HCT116 (cell line): ENCODE results near the gene CFAP99. TPM values are rescaled to one million over a fixed set of nuclear protein-coding genes. Genes with fewer than 3 reads are reported as not detected.

Experiments
- ATAC-seq: fragments of 200-7000 bp; cut with Tn5 transposase; 2 replicates; pipeline ENCODE4 v1.9.1; 2020; ENCODE audit warnings: mild to moderate bottlenecking, moderate library complexity
- Bru-seq: library from RNA; stranded (reverse); fragments of 400-500 nt; gene quantifications from one replicate; lab custom pipeline; 2021; lab: Mats Ljungman, UMichigan
- BruChase-seq, 2 experiments: library from RNA; stranded (reverse); fragments of 400-500 nt; gene quantifications; one replicate each; lab custom pipeline; 2021; lab: Mats Ljungman, UMichigan
- BruUV-seq: library from RNA; stranded (reverse); fragments of 400-500 nt; replicated peaks from 2 replicates; lab custom pipeline; 2021; lab: Mats Ljungman, UMichigan
- CTCF ChIA-PET: fragments of 300-600 bp; sonication (Branson Sonifier 250); formaldehyde crosslinking; loops from one replicate; lab custom pipeline; 2021; ENCODE audit warnings: antibody characterized with exemption; lab: Charles Lee
- POLR2A ChIA-PET: fragments of 300-600, 350-600 bp; sonication (Branson Sonifier 250); formaldehyde crosslinking; loops from one replicate; lab custom pipeline; 2021; ENCODE audit warnings: antibody characterized with exemption; lab: Charles Lee
- RAD21 ChIA-PET, 2 experiments: fragments of 300-600 bp; sonication (Branson Sonifier 250); formaldehyde crosslinking; loops; one replicate each; lab custom pipeline; 2023; ENCODE audit warnings: low total read pairs in 2 of 2; ENCODE audit not compliant: uncharacterized antibody in 2 of 2, unreplicated experiment in 2 of 2, low non-redundant PET in 1 of 2; lab: Charles Lee
- DNase-seq: peaks from one replicate; pipeline ENCODE4 v3.0.0-alpha.2; 2010; ENCODE audit warnings: low read depth, low spot score
- H2AFZ ChIP-seq: fragments of 200-600 bp; shearing (Covaris generic), sonication (generic); 2 replicates; pipeline ENCODE4 v1.6.1; 2017; ENCODE audit warnings: low read depth, mixed run types, mixed read lengths, antibody characterized with exemption, low read length; ENCODE audit not compliant: poor library complexity, severe bottlenecking
- H3K27ac ChIP-seq: 2 replicates; pipeline ENCODE4 v1.5.1; 2012; ENCODE audit warnings: low read depth, low read length
- H3K27me3 ChIP-seq: fragments of 200-600 bp; sonication (generic); 2 replicates; pipeline ENCODE4 v1.6.1; 2016; ENCODE audit warnings: mixed run types, low read length, mixed read lengths; ENCODE audit not compliant: insufficient read depth
- H3K36me3 ChIP-seq, 2 experiments: fragments of 200-500 bp in 1 of 2; fragments of 200-600 bp in 1 of 2; sonication (Bioruptor generic) in 1 of 2; sonication (generic) in 1 of 2; 2 replicates each; pipeline versions ENCODE4 v1.5.1 to v1.6.1; 2014 to 2016; ENCODE audit warnings: low read length in 2 of 2, inconsistent platforms in 1 of 2, mixed read lengths in 1 of 2, mixed run types in 1 of 2; ENCODE audit not compliant: insufficient read depth in 2 of 2, control insufficient read depth in 1 of 2
- H3K4me1 ChIP-seq, 2 experiments: fragments of 200-600 bp in 1 of 2; sonication (generic) in 1 of 2; 2 replicates each; pipeline versions ENCODE4 v1.5.1 to v1.6.1; 2012 to 2017; ENCODE audit warnings: low read length in 2 of 2, inconsistent platforms in 1 of 2, mild to moderate bottlenecking in 1 of 2, mixed read lengths in 1 of 2, mixed run types in 1 of 2, moderate library complexity in 1 of 2; ENCODE audit not compliant: insufficient read depth in 2 of 2, control insufficient read depth in 1 of 2
- H3K4me2 ChIP-seq: fragments of 200-600 bp; sonication (generic); 2 replicates; pipeline ENCODE4 v1.6.1; 2017; ENCODE audit warnings: mixed run types, low read length, mixed read lengths
- H3K4me3 ChIP-seq, 2 experiments: fragments of 200-600 bp in 1 of 2; sonication (generic) in 1 of 2; replicated peaks in 1 of 2; 2 replicates each; pipeline ENCODE4 v1.5.1; 2011 to 2016; ENCODE audit warnings: low read length in 2 of 2, control low read depth in 1 of 2, low read depth in 1 of 2, mild to moderate bottlenecking in 1 of 2, mixed read lengths in 1 of 2, mixed run types in 1 of 2
- H3K79me2 ChIP-seq: fragments of 200-600 bp; sonication (generic); 2 replicates; pipeline ENCODE4 v1.6.1; 2017; ENCODE audit warnings: mild to moderate bottlenecking, mixed run types, low read length, moderate library complexity, mixed read lengths; ENCODE audit not compliant: insufficient read depth
- H3K9ac ChIP-seq: fragments of 200-600 bp; sonication (generic); 2 replicates; pipeline ENCODE4 v1.6.1; 2016; ENCODE audit warnings: low read length, mixed read lengths
- H3K9me2 ChIP-seq: fragments of 200-600 bp; sonication (generic), shearing (Covaris generic); 2 replicates; pipeline ENCODE4 v1.6.1; 2017; ENCODE audit warnings: mixed run types, mild to moderate bottlenecking, moderate library complexity; ENCODE audit not compliant: insufficient read depth
- H3K9me3 ChIP-seq, 2 experiments: fragments of 200-500 bp in 1 of 2; fragments of 200-600 bp in 1 of 2; sonication (Bioruptor generic) in 1 of 2; sonication (generic) in 1 of 2; 2 replicates each; pipeline ENCODE4 v1.6.1; 2014 to 2017; ENCODE audit warnings: low read length in 2 of 2, mixed read lengths in 2 of 2, inconsistent platforms in 1 of 2, low read depth in 1 of 2, mild to moderate bottlenecking in 1 of 2, mixed run types in 1 of 2, moderate library complexity in 1 of 2; ENCODE audit not compliant: control insufficient read depth in 1 of 2, insufficient read depth in 1 of 2
- H4K20me1 ChIP-seq: fragments of 200-600 bp; sonication (generic), shearing (Covaris generic); 2 replicates; pipeline ENCODE4 v1.6.1; 2017; ENCODE audit warnings: mixed run types, mild to moderate bottlenecking, moderate library complexity; ENCODE audit not compliant: insufficient read depth
- CBX3 ChIP-seq: IDR thresholded peaks from 2 replicates; pipeline ENCODE4 v1.6.1; 2012; ENCODE audit warnings: low read depth
- FOSL1 ChIP-seq: IDR thresholded peaks from 2 replicates; pipeline ENCODE4 v1.6.1; 2012; ENCODE audit warnings: low read depth
- RAD21 ChIP-seq: IDR thresholded peaks from 2 replicates; pipeline ENCODE4 v1.6.1; 2012; ENCODE audit warnings: low read depth, mild to moderate bottlenecking
- SIN3A ChIP-seq: IDR thresholded peaks from 2 replicates; pipeline ENCODE4 v1.6.1; 2012; ENCODE audit warnings: low read depth
- YY1 ChIP-seq: IDR thresholded peaks from 2 replicates; pipeline ENCODE4 v1.6.1; 2011; ENCODE audit warnings: low read length, low read depth, moderate library complexity, mild to moderate bottlenecking; ENCODE audit not compliant: insufficient replicate concordance; ENCODE audit errors: extremely low read depth
- intact Hi-C: fragments of 100-400 bp; cut with micrococcal nuclease; formaldehyde crosslinking; loops from 2 replicates; pipeline ENCODE4 v1.10.0; 2022
- long read RNA-seq: library from polyadenylated mRNA; unstranded; transcript quantifications from one replicate; pipeline ENCODE4 v2.0.0, GENCODE V29; 2021; ENCODE audit not compliant: unreplicated experiment
- polyA plus RNA-seq: library from polyadenylated mRNA; unstranded; fragments of >200 nt; gene quantifications from 2 replicates; pipeline ENCODE4 v1.2.1, GENCODE V29; 2012; ENCODE audit warnings: missing spikeins
- total RNA-seq: library from RNA; stranded (reverse); gene quantifications from one replicate; pipeline ENCODE4 v1.2.1, GENCODE V29; 2021; ENCODE audit not compliant: unreplicated experiment
- TF ChIP-seq, protein P1 (sequence below): IDR thresholded peaks from 2 replicates; pipeline ENCODE4 v1.6.1; 2011; ENCODE audit warnings: mild to moderate bottlenecking, low read length, moderate library complexity; ENCODE audit not compliant: insufficient replicate concordance; ENCODE audit errors: extremely low read depth
- TF ChIP-seq, protein P2 (sequence below): IDR thresholded peaks from 2 replicates; pipeline ENCODE4 v1.6.1; 2012; ENCODE audit warnings: low read depth
- TF ChIP-seq, protein P3 (sequence below), 3 experiments: fragments of 200-600 bp in 1 of 3; sonication (generic) in 1 of 3; IDR thresholded peaks in 2 of 3; conservative IDR thresholded peaks in 1 of 3; 2 replicates each; pipeline ENCODE4 v1.5.1; 2012 to 2017; ENCODE audit warnings: low read depth in 2 of 3, low read length in 2 of 3, antibody characterized with exemption in 1 of 3, borderline replicate concordance in 1 of 3, control low read depth in 1 of 3, mild to moderate bottlenecking in 1 of 3, mixed read lengths in 1 of 3, mixed run types in 1 of 3, moderate library complexity in 1 of 3; ENCODE audit not compliant: insufficient read depth in 1 of 3

Gene CFAP99
- total RNA-seq (0.42 TPM), Bru-seq, nascent RNA (percentile 15 among the genes with signal in this experiment), BruChase-seq, experiment 1, labeled RNA remaining after a 6-hour chase (percentile 18 among the genes with signal in this experiment), BruChase-seq, experiment 2, labeled RNA remaining after a 2-hour chase (percentile 15 among the genes with signal in this experiment)
- polyA plus RNA-seq: 0.16 and 0.35 TPM in 2 replicates
- long read RNA-seq, partial matches to known transcripts: 2 of 4 reads
- long read RNA-seq, other reads (novel, unspliced or antisense): 2 of 4 reads

DNA sequence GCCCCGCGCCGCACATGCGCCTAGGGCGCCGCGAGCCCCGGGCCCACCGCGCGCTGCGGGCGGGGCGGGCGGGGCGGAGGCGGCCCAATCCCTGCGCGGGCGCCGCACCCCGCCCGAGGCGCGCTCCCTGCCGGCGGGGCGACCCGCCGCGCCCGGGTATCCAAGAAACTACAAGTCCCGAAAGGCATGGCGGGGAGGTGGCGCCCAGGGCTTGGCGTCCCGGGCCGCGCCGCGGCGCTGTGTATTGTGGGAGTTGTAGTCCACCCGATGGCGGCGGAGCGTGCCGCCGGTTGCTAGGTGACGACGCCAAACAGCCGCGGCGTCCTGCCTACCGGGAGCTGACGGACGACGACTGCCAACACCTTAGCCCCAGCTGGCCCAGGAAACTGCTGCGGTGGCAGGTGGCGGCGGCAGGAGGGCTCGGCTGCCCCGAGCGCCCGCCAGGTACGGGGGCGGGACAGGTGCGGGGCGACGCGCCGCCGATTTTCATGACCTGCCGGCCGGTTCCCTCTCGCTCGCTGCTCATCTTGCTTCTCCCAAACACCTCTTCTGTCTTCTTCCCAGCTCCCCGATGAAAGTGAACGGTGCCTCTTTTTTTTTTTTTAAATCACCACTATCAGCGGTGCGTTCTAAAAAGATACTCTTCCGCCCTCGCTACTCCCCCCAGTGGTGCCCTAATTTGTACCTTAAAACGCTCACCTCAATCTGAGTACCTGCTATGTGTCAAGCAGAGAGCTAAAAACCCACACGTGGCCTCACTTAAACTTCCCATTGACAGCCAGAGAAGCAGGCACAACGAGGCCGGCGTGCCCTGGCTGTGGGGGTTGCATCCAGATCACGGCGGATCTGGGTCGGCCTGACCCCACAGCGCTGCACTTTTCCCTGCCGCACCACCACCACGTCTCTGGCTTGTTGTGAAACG lies at the start of gene CFAP99:
CFAP99 (plus strand) TSS at position 306 of the 922 bp plus-strand sequence.
- intact Hi-C loops: no loop called here
- peaks cover 19% of the 10 kb centered on the region; the same call in 1 of the 2 replicates for H3K27me3 ChIP-seq
- H3K27ac ChIP-seq: peak within 1 kb of the TSS; percentile 59; the same call in 1 of the 2 replicates
- BruUV-seq: no TSS peak
- ATAC-seq: peak; percentile 87
- peak within 1 kb of the TSS; percentile 68 for H3K9ac ChIP-seq
- H4K20me1 ChIP-seq: no peaks in the 10 kb centered on the region
- ChIA-PET RAD21 (no interaction called here), POLR2A (no interaction called here), CTCF (interaction anchor here (0.8 to 1.2 kb wide), 3 partner anchors 23 to 199 kb away, joined by 3 to 7 read pairs (median 3); partner anchors contain the start of gene MXD4)
- H3K4me1 ChIP-seq: peaks cover 20 to 46% of the 10 kb centered on the region in 2 experiments
- H2AFZ ChIP-seq: peak within 1 kb of the TSS; percentile 66
- no peaks in the 10 kb centered on the region for H3K9me2 ChIP-seq
- peaks cover 30% of the 10 kb centered on the region for H3K79me2 ChIP-seq
- peak within 1 kb of the TSS; percentile 96 for H3K4me2 ChIP-seq
- no peak for TF ChIP-seq SIN3A
- no peak for TF ChIP-seq CBX3
- TF ChIP-seq RAD21: no peak
- TF ChIP-seq, protein P1, sequence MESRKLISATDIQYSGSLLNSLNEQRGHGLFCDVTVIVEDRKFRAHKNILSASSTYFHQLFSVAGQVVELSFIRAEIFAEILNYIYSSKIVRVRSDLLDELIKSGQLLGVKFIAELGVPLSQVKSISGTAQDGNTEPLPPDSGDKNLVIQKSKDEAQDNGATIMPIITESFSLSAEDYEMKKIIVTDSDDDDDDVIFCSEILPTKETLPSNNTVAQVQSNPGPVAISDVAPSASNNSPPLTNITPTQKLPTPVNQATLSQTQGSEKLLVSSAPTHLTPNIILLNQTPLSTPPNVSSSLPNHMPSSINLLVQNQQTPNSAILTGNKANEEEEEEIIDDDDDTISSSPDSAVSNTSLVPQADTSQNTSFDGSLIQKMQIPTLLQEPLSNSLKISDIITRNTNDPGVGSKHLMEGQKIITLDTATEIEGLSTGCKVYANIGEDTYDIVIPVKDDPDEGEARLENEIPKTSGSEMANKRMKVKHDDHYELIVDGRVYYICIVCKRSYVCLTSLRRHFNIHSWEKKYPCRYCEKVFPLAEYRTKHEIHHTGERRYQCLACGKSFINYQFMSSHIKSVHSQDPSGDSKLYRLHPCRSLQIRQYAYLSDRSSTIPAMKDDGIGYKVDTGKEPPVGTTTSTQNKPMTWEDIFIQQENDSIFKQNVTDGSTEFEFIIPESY: no peak
- TF ChIP-seq FOSL1: no peak
- TF ChIP-seq, protein P2, sequence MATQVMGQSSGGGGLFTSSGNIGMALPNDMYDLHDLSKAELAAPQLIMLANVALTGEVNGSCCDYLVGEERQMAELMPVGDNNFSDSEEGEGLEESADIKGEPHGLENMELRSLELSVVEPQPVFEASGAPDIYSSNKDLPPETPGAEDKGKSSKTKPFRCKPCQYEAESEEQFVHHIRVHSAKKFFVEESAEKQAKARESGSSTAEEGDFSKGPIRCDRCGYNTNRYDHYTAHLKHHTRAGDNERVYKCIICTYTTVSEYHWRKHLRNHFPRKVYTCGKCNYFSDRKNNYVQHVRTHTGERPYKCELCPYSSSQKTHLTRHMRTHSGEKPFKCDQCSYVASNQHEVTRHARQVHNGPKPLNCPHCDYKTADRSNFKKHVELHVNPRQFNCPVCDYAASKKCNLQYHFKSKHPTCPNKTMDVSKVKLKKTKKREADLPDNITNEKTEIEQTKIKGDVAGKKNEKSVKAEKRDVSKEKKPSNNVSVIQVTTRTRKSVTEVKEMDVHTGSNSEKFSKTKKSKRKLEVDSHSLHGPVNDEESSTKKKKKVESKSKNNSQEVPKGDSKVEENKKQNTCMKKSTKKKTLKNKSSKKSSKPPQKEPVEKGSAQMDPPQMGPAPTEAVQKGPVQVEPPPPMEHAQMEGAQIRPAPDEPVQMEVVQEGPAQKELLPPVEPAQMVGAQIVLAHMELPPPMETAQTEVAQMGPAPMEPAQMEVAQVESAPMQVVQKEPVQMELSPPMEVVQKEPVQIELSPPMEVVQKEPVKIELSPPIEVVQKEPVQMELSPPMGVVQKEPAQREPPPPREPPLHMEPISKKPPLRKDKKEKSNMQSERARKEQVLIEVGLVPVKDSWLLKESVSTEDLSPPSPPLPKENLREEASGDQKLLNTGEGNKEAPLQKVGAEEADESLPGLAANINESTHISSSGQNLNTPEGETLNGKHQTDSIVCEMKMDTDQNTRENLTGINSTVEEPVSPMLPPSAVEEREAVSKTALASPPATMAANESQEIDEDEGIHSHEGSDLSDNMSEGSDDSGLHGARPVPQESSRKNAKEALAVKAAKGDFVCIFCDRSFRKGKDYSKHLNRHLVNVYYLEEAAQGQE: no peak
- TF ChIP-seq, protein P3, sequence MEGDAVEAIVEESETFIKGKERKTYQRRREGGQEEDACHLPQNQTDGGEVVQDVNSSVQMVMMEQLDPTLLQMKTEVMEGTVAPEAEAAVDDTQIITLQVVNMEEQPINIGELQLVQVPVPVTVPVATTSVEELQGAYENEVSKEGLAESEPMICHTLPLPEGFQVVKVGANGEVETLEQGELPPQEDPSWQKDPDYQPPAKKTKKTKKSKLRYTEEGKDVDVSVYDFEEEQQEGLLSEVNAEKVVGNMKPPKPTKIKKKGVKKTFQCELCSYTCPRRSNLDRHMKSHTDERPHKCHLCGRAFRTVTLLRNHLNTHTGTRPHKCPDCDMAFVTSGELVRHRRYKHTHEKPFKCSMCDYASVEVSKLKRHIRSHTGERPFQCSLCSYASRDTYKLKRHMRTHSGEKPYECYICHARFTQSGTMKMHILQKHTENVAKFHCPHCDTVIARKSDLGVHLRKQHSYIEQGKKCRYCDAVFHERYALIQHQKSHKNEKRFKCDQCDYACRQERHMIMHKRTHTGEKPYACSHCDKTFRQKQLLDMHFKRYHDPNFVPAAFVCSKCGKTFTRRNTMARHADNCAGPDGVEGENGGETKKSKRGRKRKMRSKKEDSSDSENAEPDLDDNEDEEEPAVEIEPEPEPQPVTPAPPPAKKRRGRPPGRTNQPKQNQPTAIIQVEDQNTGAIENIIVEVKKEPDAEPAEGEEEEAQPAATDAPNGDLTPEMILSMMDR (IDR thresholded peaks at IDR 0.05 in 2 of 3, conservative IDR thresholded peaks at IDR 0.05 in 1 of 3; ENCODE audit: borderline replicate concordance in 1 of 3, insufficient read depth in 1 of 3, low read depth in 2 of 3, low read length in 2 of 3): peak in 2 of 3 experiments; percentile 9 to 23; a peak in 2 of 6 replicates
- TF ChIP-seq YY1: peak; percentile 80
- H3K4me3 ChIP-seq: peak within 1 kb of the TSS; percentile 73 to 76
- H3K9me3 ChIP-seq: no peaks in the 10 kb centered on the region
- DNase-seq: peak; percentile 91
- H3K36me3 ChIP-seq: no peaks in the 10 kb centered on the region
